HG03108 (cell line): ENCODE measurements around the gene TMEM109.

Source experiments
- ATAC-seq: cut with Tn5 transposase; IDR thresholded peaks from one replicate; pipeline ENCODE4 v1.9.1; 2021; ENCODE audit warnings: moderate library complexity; ENCODE audit not compliant: unreplicated experiment

The TMEM109 gene, protein sequence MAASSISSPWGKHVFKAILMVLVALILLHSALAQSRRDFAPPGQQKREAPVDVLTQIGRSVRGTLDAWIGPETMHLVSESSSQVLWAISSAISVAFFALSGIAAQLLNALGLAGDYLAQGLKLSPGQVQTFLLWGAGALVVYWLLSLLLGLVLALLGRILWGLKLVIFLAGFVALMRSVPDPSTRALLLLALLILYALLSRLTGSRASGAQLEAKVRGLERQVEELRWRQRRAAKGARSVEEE

DNA sequence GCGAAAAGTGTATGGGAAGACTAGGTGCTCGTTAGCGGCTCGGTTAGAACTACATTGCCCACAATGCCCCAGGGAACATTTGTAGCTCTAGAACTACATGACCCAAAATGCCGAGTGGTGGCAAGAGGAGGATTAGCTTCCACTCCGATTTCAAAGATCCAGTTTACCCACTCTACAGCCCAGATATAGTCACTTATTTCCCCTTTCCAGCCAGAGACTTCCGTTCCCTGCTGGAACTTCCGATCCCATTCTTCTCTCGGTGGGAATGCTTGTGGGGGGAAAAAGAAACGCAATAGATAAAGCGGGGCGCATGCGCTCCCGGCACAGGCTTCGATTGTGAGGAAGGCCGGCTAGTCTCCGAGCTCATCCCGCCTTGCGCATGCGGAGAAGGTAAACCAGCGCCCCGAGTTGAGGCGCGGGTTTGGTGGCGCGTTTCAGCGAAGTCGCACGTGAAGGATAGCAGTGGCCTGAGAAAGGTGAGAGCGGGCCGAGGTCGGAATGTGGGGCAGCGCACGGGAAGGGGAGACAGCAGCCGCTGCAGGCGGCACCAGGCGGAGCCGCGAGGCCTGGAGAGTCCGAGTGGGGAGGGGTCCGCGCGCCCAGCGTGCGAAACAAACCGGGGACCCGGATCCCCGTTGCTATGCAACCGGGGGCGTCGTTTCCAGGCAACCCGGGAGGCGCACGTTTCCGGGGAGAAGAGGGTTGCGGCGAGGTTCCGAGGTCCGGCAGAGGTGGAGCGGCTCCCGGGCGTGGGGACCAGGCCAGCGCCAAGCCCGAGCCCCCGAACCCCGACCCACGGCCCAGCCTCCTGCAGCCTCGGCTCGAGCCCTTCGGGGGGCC lies at the start of gene TMEM109:
TSS of gene TMEM109 (plus strand) at position 366 of the 840 bp plus-strand sequence. CDS start 5,536 bp downstream, outside the sequence.
- ATAC-seq: peak; percentile 38

DNA sequence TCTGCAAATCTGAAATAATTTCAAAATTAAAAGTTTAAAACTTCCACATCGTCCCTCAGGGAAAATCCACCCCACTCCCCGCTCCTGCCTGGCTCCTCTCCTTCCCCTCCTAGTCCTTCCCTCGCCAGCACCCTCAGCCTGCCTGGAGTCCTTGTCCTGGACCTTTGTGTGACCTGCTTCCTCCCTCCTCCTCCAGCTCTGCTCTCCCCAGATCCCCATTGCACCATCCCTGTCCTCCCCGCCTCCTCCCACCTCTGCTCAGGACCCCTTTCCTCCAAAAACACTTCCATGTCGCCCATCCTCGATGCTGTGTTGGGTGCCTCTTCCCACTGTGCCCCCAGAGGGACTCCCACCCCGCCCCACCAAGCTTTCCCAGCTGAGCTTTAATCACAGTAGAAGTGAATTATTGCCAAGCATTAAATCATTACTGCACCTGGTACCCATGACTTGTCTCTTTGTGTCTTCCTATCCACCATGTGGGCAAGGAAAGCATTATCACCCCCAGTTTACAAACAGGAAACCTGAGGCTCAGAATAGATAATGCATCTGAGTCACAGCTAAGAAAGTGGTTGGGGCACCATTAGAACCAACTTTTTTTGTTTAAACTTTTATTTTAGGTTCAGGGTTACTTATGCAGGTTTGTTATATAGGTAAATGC lies 49.0 kb upstream of the TMEM109 start:
- ATAC-seq: no peak

DNA sequence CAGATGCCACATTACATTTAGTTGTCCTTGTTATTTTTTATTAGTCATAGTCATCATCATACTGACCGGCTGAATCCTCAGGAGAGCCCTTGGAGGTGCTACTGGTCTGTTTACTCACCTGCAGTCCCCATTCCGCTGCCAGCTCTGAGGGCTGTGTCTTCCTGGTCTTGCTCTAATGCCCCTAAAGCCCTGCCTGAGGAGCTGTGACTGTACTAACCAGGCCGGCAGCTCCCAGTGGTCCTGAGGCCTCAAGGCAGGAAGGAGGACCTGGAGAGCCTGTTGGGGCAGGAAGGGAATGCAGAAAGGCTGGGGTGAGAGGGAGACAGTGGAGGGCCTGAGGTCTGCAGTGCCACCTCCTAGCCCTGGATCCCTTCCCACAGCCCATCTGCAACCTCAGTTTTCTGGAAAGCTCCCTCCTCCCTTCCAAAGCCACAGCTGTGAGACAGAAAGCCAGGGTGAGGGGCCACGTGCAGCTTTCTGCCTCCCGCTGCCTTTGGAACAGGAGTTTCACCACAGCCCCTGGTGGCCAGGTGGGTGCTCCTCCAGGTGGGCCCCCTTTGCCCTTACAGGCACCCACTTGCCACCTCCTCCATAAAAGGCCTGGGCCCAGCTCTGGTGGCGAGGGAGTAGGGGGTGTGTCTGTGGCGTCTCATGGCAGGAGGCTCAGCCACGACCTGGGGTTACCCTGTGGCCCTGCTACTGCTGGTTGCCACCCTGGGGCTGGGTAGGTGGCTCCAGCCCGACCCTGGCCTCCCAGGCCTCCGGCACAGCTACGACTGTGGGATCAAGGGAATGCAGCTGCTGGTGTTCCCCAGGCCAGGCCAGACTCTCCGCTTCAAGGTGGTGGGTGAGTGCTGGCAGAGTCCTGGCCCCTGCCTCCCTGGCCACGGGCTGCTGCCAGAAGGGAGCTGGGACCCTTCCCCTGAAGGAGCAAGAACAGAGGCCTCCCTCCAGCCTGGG lies 46.8 kb upstream of the TMEM109 start, which contains the start of gene ZP1:
TSS of gene ZP1 (plus strand) at position 632 of the 960 bp plus-strand sequence. CDS start at position 652, 20 bp downstream.
- ATAC-seq: no peak

DNA sequence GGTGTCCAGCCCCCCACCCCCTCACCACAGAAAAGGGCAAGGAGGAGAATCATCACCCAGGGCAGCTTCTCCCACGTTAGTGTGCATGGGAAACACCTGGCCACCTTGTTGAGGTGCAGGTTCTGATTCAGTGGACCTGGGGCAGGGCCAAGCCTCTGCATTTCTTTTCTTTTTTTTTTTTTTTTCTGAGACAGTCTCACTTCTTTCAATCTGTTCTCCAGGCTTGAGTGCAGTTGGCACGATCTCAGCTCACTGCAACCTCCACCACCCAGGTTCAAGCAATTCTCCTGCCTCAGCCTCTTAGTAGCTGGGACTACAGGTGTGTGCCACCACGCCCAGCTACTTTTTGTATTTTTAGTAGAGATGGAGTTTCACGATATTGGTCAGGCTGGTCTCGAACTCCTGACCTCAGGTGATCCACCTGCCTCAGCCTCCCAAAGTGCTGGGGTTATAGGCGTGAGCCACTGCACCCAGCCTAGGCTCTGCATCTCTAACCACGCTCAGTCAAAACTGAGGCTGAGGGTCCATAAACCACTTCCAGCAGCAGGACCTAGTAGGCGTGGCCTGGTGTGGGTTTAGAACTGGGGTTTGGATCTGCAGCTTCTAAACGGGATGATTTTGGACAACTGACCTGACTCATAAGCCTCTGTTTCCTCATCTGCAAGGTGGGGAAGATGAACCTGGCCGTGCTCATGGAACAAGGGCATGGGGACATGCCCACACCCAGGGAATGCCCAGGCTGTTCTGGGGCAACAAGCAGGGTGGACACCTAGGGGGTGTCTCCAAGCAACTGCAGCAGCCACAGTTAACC lies 45.9 kb upstream of the TMEM109 start:
- no peak for ATAC-seq

DNA sequence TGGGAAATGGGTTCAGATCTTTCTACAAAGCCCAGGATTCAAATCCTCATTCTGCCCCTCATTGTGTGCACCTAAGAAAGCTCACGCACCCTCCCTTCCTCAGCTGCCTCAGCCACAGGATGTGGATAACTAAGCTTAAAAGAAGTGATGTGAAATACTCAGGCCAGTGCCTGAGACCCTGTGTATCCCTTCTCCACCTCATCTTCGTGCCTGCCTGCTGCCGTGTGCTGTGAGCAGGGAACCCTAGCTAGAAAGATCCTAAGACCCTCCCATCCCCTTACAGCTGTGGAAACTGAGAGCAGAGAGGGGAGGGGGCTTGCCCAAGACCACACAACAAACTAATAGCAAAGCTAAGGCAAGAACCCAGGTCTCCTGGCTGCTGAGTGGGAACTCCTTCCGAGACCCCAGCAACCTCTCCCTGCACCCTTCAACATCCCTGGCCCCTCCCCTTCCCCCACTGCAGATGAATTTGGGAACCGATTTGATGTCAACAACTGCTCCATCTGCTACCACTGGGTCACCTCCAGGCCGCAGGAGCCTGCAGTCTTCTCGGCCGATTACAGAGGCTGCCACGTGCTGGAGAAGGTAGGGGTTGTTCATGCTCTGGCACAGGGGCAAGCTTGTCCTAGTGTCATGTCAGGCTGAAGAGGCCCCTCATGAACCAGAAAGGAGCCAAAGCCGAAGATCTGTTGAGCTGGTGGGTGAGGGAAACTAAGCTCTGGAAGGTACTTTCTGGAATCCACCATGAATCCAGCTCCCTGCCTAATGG lies 45.1 kb upstream of the TMEM109 start:
- no peak for ATAC-seq

DNA sequence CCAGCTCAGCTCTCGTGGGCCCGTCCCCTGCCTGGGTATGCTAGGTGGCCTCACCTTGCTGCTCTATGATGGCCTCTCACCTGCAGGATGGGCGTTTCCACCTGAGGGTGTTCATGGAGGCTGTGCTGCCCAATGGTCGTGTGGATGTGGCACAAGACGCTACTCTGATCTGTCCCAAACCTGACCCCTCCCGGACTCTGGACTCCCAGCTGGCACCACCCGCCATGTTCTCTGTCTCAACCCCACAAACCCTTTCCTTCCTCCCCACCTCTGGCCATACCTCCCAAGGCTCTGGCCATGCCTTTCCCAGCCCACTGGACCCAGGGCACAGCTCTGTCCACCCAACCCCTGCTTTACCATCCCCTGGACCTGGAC lies 44.5 kb upstream of the TMEM109 start:
- no peak for ATAC-seq

DNA sequence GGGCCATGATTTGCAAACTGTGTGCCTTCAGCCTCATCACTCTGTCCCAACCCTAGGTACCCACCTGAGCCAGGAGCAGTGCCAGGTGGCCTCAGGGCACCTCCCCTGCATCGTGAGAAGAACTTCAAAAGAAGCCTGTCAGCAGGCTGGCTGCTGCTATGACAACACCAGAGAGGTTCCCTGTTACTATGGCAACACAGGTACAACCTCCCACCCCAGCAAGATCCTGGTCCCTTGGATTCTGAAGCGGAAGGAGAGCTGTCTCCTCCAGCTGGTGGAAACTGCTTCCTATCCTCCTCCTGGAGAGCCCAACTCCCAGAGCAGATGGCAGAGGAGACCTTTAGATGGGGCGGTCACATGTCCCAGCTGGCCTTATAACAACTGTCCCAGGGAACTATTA lies 43.7 kb upstream of the TMEM109 start:
- no peak for ATAC-seq

DNA sequence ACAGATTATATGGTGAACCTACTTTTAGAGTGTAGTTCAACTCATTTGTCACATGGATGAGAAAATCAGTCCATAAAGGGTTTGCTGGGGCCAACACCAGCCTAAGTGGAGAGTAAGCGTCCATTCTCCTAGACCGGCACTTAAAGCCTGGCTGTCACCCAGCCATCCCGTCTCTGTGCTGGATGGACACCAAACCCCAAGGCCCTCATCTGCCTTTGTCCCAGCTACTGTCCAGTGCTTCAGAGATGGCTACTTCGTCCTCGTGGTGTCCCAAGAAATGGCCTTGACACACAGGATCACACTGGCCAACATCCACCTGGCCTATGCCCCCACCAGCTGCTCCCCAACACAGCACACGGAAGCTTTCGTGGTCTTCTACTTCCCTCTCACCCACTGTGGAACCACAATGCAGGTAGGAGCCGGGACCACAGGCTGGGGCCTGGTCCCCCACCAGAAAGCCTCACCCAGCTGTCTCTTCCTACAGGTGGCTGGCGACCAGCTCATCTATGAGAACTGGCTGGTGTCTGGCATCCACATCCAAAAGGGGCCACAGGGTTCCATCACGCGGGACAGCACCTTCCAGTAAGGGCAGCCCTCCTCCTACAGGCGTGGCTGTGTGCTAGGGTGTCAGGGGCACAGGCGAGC lies 43.1 kb upstream of the TMEM109 start:
- no peak for ATAC-seq

DNA sequence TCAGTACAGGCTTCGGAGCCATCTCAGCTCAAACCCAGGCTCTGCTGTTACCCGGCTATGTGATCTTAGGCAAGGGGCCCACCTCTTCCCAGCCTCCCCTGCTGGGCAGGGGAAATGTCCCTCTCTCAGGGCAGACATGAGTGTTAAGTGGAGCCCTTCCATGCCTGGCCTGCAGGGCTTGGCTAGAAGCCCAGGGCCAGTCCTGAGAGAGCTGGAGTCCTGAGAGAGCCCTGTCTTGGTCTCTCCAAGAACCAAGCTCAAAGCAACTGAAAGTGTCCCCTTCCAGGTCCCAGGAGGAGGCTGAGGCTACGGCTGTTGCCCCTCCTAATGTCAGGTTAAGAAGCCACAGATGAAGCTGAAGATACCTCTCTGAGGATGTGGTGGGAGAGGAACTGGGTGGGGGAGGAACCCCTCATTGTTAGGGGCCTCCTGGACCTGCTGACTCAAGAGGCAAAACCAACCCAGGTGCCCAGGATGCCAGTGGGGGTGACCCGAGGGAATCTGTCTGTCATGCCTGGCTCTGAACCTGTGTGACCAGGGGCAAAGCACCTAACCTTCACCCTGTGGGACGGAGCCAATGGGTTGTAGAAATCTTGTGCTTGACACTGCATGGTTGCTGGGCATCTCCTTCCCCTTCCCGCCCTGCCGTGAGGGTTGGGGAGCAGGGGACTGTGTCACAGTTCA lies 42.4 kb upstream of the TMEM109 start:
- no peak for ATAC-seq

DNA sequence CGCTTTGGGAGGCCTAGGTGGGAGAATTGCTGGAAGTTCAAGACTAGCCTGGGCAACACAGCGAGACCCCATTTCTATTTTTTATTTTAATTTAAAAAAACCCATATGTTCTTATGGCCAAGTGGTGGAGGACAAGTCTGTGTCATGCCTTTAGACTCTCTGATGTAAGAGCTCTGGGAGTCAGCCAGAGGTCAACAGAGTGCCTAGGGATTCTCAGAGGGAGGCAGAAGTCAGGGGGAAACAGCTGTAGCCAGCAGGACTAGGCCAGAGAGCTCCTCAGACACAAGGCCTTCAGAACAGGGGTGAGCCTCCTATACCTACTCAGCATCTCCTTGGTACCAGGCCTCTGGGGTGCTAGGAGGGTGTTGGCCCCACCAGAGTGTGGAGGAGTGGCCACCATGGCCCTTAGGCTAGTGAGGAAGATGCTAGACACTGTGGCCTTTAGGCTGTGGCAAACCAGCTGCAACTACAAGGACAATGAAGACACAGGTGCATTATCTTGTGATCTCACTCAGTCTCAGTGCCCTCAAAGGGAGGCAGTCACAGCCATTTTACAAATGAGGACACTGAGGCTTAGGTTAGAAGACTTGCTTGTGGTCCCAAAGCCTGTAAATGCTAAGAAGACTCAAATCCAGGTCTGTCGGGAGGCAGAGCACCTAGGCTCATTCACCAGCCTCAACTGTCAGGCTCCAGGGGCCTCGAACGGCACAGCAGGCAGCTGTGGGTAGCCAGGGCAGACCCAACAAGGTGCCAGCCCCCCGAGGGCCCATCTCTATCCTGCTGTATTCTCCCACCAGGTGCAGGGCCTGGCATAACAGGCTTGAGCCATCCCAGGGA lies 41.6 kb upstream of the TMEM109 start:
- ATAC-seq: no peak

DNA sequence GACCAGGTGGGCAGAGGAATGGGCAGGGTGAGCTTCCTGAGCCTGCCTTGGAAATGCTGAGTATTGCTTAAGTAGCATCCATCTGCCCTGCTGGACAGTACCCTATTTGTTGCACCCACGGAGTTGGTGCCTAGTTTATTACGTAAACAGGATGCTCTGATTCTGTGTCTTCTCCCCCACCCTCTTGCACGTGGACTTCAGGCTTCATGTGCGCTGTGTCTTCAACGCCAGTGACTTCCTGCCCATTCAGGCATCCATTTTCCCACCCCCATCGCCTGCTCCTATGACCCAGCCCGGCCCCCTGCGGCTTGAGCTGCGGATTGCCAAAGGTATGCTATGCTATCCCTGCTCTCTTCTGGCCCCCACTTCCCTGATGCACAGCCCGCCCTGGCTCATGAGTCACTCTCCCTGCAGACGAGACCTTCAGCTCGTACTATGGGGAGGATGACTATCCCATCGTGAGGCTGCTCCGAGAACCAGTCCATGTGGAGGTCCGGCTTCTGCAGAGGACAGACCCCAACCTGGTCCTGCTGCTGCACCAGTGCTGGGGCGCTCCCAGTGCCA lies 40.9 kb upstream of the TMEM109 start:
- no peak for ATAC-seq

DNA sequence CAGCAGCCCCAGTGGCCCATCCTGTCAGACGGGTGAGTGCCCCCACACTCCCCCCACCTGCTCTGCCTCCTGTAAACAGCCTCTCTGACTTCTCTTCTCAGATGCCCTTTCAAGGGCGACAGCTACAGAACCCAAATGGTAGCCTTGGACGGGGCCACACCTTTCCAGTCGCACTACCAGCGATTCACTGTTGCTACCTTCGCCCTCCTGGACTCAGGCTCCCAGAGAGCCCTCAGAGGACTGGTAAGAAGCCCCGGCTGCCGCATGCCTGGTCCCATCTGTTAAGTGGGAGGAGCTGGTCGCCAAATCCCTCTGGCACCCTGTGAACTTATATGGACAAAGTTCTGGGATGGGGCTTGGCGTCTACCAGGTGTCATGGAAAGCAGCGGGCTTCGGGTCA lies 40.4 kb upstream of the TMEM109 start:
- no peak for ATAC-seq

DNA sequence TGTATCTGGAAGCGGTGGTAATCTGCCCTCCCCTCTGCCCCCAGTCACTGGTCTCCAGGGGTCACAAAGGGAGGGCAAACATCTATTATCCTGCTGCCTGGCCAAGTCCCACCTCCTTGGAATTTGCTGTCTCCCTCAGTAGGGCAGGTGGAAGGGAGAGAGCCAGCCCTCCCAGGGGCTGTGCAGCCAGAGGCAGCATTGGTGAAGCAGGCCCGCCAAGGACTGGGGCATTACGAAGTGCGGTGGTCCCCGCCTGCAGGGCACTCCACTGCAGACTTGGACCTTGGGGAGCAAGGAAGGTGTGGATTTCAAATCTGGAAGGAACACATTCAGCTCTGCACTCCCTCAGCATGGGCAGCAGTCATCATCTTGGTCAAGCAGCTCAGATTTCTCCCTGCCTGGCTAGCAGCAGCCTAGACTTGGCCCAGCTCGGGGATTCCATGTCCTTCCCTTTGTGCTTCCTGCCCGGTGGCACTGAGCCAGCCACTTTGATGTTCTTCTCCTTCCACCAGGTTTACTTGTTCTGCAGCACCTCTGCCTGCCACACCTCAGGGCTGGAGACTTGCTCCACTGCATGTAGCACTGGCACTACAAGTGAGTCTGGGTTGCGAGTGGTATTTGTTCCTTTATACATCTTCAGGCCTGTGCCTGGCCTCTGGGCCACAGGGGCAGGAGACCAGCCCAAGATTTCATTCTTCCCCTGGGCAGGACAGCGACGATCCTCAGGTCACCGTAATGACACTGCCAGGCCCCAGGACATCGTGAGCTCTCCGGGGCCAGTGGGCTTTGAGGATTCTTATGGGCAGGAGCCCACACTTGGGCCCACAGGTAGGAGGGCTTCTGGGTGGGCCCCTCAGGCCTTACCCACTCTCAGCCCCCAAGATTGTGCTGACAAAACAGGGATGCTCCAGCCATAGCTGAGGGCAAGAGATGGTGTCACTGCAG lies 39.3 kb upstream of the TMEM109 start:
- ATAC-seq: no peak

DNA sequence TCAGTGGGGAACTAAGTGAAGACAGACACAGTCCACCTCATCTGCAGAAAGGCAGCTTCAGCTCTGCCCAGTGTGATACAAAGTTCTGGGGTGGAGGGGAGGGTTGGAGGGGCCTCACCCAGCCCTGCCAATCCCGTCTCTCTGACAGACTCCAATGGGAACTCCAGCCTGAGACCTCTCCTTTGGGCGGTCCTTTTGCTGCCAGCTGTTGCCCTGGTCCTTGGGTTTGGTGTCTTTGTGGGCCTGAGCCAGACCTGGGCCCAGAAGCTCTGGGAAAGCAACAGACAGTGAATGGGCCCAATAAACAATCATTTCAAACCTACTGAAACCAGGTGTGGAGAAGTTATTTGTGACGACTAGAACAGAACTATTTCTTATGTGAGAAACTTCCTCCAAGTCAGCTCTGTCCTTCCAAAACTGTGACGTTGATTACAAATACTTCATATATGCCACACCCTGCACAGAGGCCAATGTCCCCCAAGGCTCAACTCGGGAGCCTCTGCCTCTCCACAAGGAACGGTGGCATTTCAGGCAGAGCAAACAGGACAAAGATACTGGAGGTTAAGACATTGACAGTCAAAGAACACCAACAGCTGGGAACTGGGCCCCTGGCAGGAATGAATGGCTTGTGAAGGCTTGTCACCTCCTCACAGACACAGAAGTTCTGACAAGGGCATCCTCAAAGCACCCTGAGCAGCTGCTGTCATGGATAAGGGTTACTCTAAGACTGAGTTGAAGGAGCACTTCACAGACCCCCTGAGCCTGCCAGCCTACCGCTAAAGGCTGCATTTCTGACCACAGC lies 38.4 kb upstream of the TMEM109 start:
- no peak for ATAC-seq

DNA sequence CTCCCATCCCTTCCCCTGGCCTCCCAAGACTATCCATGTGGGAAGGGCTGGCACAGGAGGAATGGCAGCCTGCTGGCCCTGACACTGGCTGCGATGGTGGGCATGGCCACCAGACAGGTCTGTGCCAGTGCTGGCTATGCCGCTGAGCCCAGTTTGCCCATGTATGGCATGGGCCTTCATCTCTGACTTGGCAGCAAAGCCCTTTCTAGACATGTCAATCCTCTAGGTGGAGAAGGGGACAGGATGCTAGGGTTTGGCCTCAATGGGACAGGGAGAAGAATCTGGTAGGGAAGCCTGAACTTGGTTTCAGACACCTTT lies 37.8 kb upstream of the TMEM109 start:
- no peak for ATAC-seq
